Dedifferentiated amniotic fluid mesenchymal stem cell (primary cell): Measurements from ENCODE around the gene ADAP1.

Source experiments
- DNase-seq: peaks from one replicate; pipeline ENCODE4 v3.0.0-alpha.2; 2016; ENCODE audit errors: extremely low spot score

The ADAP1 gene

GRCh38 chr7:863106-863505, 91.4 kb downstream of the ADAP1 start:
- no peak for DNase-seq

DNA sequence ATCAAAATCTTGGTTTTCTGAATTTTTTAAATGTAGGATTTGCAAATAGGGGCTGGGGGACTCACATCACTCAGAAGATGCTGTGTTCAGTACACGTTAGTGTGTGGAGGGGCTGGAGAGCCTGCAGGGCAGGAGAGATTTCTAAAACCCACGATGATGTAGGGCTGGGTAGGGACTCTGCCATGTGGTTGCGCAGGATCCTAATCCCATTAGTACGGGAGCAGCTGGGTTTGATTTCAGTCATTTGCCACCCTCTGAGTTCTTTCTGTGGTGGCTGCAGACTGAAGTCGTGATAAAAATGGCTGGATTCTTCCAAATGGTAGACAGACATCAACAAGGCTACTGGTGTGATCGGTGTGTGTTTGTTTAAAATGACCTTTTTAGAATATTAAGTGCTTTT, 92.3 kb downstream of the ADAP1 start:
- no peak for DNase-seq

- DNase-seq = no peak
Observed at GRCh38 chr7:861222-861621, 93.3 kb downstream of the ADAP1 start.

DNA sequence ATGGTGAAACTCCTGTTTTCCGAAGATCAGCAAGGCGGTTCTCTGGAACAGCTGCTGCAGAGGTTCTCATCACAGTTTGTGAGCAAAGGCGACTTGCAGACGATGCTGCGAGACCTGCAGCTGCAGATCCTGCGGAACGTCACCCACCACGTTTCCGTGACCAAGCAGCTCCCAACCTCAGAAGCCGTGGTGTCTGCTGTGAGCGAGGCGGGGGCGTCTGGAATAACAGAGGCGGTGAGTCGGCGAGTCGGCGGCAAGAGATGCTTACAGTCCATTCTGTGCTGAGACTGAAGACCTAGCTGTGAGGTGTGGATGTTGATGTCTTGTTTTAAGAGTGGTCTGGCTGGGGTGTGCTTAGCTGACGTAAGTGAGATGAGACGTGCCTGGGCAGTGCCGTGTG, 94.3 kb downstream of the ADAP1 start:
- no peak for DNase-seq

GRCh38 chr7:859359-860030, 95.0 kb downstream of the ADAP1 start:
- DNase-seq = no peak

GRCh38 chr7:857661-858060, 96.8 kb downstream of the ADAP1 start:
- DNase-seq = no peak

GRCh38 chr7:856444-857095, 97.9 kb downstream of the ADAP1 start:
- DNase-seq = no peak

GRCh38 chr7:855686-856369, 98.7 kb downstream of the ADAP1 start:
- no peak for DNase-seq

DNA sequence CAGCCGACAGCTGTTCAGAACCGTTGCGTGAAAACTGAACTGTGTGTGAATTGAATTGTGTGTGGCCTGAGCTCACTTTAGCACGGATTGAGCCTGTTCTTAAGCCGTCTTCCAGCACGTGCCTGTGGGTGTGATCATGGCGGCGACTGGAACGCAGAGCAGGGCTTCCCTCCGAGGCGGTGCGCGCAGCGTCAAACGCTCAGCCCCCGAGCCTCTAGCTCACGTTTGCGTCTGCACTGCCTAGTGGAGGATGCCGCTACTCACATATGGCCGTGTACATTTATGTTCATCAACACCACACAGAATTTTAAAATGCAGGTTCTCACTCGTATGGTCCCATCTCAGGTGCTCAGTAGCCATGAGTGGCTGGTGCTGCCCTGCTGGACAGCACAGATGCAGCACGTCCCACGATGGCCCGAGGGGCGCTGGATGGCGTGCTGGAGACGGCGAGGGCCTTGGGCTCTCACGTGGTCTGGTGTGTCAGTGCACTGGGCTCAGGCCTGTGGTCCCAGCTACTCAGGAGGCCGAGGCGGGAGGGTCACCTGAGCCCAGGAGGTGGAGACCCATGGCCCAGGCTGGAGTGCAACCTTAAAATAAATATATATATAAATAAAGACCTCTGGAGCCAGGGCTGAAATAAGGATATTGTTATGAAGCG, 100.2 kb downstream of the ADAP1 start:
- no peak for DNase-seq

DNA sequence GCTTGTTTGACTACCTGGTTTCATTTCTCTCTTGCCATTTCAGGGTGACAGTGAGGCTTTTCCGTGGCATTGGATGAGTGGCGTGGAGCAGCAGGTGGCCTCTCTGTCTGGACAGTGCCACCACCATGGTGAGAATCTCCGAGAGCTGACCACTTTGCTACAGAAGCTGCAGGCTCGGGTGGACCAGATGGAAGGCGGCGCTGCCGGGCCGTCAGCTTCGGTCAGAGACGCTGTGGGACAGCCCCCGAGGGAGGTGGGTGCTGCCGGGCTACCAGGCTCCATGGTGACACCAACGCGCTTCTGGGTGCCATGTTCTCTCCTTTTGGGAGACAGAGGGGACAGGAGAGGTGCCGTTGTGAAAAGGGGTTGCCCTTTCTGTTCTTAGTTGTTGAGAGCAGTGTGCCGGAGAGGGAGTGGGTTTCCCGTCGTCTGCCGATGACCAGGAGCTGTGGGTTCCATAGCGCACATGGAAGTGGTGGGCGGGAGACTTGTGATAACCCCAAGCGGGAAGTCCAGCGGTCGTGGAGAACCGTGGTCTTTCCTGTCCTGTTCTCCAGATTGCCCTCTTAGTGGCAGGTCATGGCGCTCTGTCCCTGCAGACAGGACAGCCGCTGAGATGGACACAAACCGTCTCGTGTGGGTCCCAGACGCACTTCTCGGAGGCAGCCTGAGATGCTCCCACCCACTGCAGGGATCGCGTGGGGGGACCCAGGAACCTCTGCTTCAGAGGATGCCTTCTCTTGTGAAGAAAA, 100.9 kb downstream of the ADAP1 start:
- no peak for DNase-seq

DNA sequence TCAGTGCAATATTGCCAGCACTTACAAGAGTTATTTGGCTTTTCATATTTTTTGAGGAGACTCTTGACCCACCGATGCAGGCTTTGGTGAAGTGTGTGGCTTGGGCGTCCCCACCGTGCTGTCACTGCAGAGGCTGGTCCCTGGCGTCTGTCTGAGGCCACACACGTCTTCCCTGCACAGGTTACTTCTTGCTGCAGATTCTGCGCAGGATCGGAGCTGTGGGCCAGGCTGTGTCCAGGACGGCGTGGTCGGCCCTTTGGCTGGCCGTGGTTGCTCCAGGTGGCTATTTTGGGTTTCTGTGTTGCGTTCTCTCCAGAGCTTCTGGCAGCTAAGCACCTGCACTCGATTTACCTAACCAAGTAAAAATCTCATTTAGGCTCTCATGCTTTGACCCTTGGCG, 103.3 kb downstream of the ADAP1 start:
- no peak for DNase-seq

DNA sequence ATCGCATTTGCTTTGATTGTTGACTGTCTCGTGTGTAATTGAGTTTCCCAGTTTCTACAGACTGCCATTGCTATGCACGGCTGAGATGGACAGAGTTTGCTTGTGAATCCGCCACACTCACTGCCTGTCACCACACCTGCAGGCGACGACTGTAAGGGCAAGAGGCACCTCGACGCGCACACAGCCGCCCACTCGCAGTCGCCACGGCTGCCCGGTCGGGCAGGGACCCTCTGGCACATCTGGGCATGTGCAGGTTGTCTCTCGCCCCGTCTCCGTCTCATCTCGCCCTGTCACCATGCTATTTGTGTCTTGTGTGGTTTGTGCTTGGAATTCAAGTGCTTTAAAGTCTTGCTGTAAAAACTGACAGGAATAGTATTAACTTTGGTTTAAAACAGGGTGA, 104.7 kb downstream of the ADAP1 start:
- DNase-seq = no peak

DNA sequence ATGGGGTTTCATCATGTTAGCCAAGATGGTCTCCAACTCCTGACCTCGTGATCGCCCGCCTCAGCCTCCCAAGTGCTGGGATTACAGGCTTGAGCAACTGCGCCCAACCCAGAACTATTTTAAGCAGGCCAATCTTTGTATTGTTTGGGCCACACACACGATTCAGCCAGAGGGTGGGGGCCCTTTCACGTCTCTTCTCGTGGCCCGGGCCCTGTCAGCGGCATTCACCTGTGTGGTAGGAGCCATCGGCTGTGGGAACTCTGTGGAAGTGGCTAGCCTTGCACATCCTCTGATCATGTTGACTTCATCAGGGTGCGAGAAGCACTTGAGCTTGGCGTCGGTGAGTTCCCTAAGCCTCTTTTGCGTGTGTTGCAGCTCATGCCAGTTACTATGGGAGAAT, 105.3 kb downstream of the ADAP1 start:
- no peak for DNase-seq
